AG10803 (cell line): Measurements from ENCODE around the gene LMAN2L.

ENCODE experiments used
- DNase-seq: peaks from one replicate; pipeline ENCODE4 v3.0.0; 2010; ENCODE audit warnings: low read depth
- H3K4me3 ChIP-seq: 2 replicates; pipeline ENCODE4 v1.5.1; 2011; ENCODE audit warnings: mild to moderate bottlenecking, low read length, control low read depth
- CTCF ChIP-seq: conservative IDR thresholded peaks from 2 replicates; pipeline ENCODE4 v1.5.1; 2011; ENCODE audit warnings: mild to moderate bottlenecking, low read length, control low read depth, inconsistent platforms

LMAN2L gene

GRCh38 chr2:96691022-96691612 lies 48.7 kb downstream of the LMAN2L start:
- no peak for DNase-seq
- no peak overlapping the region for H3K4me3 ChIP-seq

GRCh38 chr2:96690306-96691021 lies 49.4 kb downstream of the LMAN2L start:
- no peak for DNase-seq
- no peak overlapping the region for H3K4me3 ChIP-seq
- no peak for TF ChIP-seq CTCF

More at GRCh38 chr2:96691022-96691612, 48.7 kb downstream of the LMAN2L start:
- no peak for TF ChIP-seq CTCF

GRCh38 chr2:96689431-96689991 lies 50.4 kb downstream of the LMAN2L start:
- DNase-seq: no peak
- H3K4me3 ChIP-seq: no peak overlapping the region
- no peak for TF ChIP-seq CTCF

DNA sequence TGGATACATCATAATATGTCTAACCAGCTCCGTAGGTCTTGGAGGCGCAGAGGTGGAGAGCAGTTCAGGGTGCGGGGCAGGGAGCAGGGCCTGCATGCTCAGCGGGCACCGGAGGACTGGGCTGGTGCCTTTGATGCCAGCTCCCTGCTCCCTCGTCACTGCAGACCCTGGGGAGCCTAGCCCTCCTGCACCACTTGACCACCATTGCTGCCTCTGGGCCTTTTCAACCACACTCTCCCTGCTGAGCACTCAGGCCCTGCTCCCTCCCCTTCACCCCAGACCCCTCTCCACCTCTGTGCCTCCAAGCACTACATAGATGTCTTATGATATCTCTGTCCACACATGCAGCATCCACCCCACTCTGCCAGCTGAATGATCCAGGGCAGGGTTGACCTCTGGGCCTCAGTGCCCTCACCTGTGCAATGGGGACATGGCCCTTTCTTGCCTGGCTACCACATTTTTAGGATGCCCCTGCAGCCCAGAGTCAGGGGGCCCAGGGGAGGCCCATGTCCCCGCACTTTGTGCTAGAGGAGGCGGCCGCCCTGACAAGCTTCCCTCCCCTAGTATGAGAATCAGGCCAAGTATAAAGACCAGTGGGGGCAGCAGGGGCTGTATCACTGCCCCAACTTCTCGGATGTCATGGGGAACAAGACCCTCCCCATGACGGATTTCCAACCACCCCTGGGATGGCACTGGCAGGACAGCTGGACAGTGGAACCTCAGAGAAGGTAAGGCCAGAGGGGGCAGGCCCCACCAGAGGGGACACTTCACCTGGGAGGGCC lies 51.0 kb downstream of the LMAN2L start:
- DNase-seq: no peak
- TF ChIP-seq CTCF: no peak
- no peak overlapping the region for H3K4me3 ChIP-seq

- no peak overlapping the region for H3K4me3 ChIP-seq
- TF ChIP-seq CTCF: no peak
- no peak for DNase-seq
Observed at GRCh38 chr2:96687711-96688640, 51.9 kb downstream of the LMAN2L start.

DNA sequence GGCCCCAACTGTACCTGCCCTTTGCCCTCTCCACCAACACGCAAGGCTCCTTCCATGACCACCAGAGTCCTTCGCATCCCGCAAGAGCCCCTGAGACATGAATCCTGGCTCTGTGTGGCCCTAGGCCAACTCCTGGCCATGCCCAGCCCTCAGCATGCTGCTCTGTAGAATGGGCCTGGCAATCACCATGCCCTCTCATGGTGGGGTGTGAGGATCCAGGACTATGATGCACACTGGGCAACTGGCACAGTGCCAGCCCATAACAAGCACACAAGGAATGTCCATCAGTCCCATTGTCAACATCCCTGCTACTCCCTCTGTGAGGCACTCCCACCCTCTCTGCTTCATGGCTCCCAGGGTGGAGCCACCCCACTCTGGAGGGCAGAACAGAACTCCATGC lies 52.6 kb downstream of the LMAN2L start:
- no peak for DNase-seq

More for the DNA sequence above, 52.6 kb downstream of the LMAN2L start:
- no peak overlapping the region for H3K4me3 ChIP-seq
- TF ChIP-seq CTCF: no peak
